ENCODE results near the gene DGKD.
"Not testable (repeated sequence)": the region's sequence is repeated elsewhere in the genome, so short reads cannot be mapped to it uniquely, and the experiment has no call there.

DGKD gene

GRCh38 chr2:233365861-233366520 lies 11.7 kb downstream of the DGKD start:
- no peak for DNase-seq

- DNase-seq, result no peak
Measured at GRCh38 chr2:233367586-233367985, 13.3 kb downstream of the DGKD start.

- no peak for DNase-seq
Measured at GRCh38 chr2:233368756-233369155, 14.5 kb downstream of the DGKD start.

- no peak for DNase-seq
Measured at GRCh38 chr2:233369462-233369861, 15.2 kb downstream of the DGKD start.

DNA sequence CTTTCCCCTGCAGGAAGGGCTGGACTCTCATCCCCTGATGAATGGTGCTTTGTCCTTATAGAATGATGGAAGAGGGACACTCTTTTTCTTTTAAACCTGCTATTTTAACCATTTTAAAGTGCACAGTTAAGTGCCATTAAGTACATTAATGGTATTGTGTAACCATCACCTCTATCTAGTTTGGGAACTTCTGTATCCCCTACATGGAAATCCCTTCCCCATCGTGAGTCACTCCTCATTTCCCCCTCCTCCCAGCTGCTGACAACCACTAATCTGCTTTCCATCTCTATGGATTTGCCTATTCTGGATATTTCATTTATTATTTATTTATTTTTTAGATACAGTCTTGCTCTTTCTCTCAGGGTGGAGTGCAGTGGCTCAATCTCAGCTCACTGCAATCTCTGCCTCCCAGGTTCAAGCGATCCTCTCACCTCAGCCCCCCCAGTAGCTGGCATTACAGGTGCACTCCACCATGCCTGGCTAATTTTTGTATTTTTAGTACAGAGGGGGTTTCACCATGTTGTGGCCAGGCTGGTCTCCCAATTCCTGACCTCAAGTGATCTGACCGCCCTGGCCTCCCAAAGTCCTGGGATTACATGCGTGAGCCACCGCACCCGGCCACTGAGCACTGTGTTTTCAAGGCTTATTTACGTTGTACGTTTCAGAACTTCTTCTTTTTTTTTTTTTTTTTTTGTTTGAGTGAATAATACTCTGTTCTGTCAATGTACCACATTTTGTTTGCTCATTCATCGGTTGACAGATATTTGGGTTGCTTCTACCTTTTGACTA lies 15.8 kb downstream of the DGKD start:
- DNase-seq, result no peak

DNA sequence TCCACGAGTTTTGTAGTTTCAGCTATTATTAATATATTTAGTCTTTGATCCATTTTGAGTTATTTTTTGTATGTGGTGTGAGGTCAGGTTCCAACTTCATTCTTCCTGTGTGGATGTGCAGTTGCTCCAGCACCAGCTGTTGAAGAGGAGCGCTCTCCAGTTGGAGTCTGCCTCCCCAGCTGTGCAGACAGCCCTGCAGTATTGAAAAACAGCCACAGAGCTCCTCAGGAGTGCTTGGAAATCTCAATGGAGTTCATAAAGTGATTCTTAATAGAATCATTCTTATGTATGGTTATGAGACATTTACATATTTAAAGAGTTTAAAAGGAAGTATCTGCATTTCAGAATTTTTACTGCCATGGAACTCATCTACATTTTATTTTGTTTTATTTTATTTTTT lies 17.3 kb downstream of the DGKD start:
- DNase-seq, result no peak

DNA sequence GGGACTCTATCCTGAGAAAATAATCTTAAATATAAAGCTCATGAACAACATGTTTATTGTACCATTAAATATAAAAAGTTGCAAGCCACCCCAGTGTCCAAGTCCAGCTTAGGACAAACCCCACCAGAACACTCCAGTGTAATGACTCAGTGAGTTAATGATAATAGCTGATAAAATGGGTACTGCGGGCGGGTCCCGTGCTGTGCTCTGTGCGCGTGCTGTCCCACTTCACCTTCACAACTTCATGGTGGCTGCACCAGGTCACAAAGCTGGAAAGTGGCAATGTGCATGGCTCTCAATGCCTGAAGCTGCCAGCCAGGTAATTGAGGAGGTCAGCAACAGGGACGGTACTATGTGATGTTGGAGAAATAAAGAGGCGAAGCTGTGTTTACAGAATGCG lies 18.6 kb downstream of the DGKD start:
- no peak for DNase-seq

GRCh38 chr2:233373316-233373715 lies 19.0 kb downstream of the DGKD start:
- no peak for DNase-seq

GRCh38 chr2:233374776-233375175 lies 20.5 kb downstream of the DGKD start:
- not testable (repeated sequence) for DNase-seq

DNA sequence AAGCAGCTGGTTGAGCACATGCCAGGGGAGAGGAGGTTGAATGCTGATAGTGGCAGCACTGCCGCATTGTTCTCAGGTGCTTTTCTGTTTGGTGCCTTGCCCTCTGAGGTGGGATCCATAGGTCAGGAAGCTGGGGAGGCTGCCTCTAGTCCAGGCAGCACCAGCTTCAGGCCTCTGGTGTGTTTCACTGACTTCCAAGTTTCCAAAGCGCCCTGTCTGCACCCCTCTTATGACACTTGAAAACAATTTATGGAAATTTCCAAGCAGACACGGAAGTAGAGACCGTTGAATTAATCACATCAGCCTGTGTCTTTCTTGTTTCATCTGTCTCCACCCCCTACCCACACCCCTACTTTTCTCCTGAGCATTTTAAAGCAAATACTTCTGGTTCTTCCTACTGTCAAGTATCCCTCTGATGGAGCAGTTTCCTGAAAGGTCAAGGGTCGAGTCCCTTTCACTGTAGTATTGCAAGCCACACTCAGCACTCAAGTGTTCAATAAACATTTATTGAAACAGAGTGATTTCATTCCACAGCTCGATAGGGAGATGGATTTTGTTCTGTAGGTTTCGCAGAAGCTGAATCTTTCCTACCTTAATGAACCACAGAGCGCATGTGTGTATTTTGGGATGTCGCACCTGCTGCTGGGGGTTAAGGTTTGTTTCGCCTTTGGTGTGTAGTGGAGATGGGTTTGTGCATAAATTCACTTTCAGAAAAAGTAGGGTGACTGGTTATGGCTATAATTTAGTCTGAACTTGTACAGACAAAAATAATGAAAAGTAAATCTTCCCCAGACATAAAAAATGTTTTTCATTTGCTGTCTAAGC lies 21.4 kb downstream of the DGKD start:
- no peak for DNase-seq

- no peak for DNase-seq
Measured at GRCh38 chr2:233379034-233379433, 24.7 kb downstream of the DGKD start.

DNA sequence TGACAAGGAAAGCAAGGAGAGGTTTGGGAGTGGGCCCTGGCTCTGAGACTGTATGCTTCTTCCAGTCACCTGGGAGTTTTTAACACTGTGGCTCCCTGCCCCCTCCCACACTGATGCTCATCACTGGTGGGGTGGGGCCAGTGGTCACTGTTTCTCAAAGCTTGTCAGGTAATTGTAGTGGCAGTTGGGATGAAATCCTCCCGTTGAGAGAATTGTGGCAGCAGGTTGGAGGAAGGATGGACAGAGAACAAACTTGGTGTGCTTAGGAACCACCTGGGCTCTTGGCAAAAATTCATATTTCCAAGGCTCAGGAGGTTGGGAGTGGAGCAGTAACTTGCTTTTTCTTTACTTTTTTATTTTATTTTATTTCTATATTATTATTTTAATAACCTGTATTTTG lies 25.1 kb downstream of the DGKD start:
- no peak for DNase-seq

DNA sequence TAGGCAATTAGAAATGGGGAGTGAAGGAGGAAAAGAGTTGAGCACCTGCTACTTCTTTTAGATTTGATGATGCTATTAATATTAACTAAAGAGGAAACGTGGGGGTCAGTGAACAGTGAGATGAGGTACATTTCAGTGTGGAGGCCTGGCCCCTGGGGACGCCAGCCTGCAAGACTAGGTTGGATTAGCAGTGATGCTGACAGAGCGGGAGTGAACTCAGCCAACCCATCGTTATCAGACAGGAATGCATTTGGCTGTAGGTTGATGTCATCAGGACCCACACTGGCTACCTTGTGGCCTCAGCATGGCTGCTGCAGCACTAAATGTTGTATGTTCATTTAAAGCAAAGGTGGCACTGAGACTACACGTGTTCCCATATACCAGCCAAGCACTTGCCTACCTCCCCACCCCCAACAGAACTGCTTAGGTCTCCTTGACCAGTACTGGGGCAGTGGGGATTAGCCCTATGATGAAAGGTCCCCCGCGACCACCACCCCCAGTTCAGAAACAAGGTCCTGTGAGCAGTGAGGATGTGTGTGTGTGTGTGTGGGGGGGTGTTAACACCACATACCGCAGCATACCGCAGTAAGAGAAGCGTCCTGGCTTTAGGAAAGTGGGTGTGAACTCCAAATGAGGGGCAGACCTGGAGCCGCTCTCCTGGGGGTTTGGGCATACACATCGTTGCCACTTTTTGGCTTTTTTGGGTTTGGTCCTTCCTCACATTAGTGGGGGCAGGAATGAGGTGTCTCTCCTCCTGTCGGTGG lies 26.0 kb downstream of the DGKD start:
- peak; percentile 7 for DNase-seq

DNA sequence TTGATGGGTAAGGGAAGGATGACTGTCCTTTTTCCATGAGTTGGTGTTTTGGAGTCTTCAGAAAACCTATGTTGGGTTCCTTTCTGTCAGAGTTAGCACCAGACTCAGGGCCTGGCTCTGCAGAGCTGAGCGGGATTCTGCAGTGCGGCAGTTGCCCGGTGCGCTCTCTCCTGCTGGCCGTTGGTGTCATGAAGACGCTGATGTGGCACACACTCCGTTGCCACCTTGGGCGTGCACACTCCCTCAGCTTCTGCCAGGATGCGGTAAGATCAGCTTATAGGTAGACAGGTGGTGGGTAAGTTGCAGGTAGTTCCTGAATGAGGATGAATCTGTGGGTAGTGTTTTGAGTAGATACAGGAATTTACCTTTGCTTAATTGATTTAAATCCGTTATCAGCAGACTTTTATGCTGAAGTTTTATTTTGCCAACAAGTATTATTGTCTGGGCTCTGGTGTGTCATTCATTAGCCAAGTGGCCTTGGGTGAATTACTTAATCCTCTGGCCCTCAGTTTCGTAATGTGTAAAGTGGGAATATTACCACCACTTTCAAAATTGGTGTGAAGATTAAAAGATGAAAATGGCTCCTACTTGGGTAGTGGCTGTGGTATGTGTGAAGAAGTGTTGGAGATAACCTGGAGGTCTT lies 26.8 kb downstream of the DGKD start:
- no peak for DNase-seq

GRCh38 chr2:233381638-233381995 lies 27.3 kb downstream of the DGKD start:
- DNase-seq, result no peak

GRCh38 chr2:233384015-233384414 lies 29.7 kb downstream of the DGKD start:
- DNase-seq, result no peak

DNA sequence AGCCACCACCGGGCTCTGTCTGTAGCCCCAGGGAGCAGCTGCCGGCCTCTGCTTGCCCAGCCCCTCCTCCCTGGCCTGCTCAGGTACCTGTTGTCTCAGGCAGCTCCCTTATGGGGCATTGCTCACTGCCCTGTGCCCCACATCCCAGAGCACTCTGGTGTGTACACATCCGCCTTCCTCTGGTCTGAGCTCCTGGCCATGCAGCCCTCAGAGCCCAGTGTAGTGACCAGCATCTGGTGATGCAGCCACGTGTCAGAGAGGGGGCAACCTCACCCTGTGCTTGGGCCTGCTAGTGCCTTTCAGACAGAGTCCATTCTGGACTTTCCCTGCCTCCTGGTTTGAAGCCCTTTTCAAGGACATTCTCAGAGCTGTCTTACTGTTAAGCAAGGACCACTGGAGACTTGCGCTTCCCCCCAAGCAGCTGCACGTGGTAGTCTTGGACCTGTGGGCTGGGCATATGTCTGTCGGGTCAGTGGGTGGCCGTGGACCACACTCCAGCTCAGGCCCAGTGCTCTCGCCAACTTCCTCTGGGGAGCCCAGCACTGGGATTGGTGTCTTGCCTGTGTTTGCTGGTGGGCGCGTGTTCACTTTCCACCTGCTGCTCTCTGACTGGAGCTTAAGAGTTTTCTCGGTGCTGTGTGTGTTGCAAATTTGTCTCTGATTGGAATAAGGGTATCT lies 30.7 kb downstream of the DGKD start:
- DNase-seq, result no peak

GRCh38 chr2:233385489-233386044 lies 31.3 kb downstream of the DGKD start:
- no peak for DNase-seq

- DNase-seq, result peak; percentile 36
Measured at GRCh38 chr2:233386382-233387041, 32.2 kb downstream of the DGKD start.

GRCh38 chr2:233387225-233387624 lies 32.9 kb downstream of the DGKD start:
- no peak for DNase-seq

All from fibroblast of upper back skin (primary cell).